Neural cell (in vitro differentiated cells): Measurements from ENCODE around the gene DTNBP1. TPM values are rescaled to one million over a fixed set of nuclear protein-coding genes. Genes with fewer than 3 reads are reported as not detected.

ENCODE experiments used
- H2AFZ ChIP-seq: fragments of 200-600, 300-800 bp; sonication (generic), shearing (Covaris generic); 2 replicates; pipeline ENCODE4 v1.6.0; 2014; ENCODE audit warnings: low read depth, mild to moderate bottlenecking, antibody characterized with exemption, low read length, moderate library complexity
- H3F3A ChIP-seq: fragments of 200-600 bp; shearing (Covaris generic); 2 replicates; pipeline ENCODE4 v1.6.1; 2016; ENCODE audit warnings: mild to moderate bottlenecking, moderate library complexity, mixed read lengths, antibody characterized with exemption, low read length; ENCODE audit not compliant: insufficient read depth, poor library complexity, severe bottlenecking
- H3K27ac ChIP-seq: fragments of 200-600, 300-800 bp; sonication (generic), shearing (Covaris generic); 2 replicates; pipeline ENCODE4 v1.5.1; 2014; ENCODE audit warnings: mild to moderate bottlenecking, low read length, moderate library complexity
- H3K27me3 ChIP-seq: fragments of 300-800, 200-600 bp; sonication (generic), shearing (Covaris generic); 2 replicates; pipeline ENCODE4 v1.6.0; 2014; ENCODE audit warnings: mild to moderate bottlenecking, low read depth, low read length, moderate library complexity; ENCODE audit not compliant: insufficient read depth
- H3K36me3 ChIP-seq: fragments of 300-800, 200-600 bp; sonication (generic), shearing (Covaris generic); 2 replicates; pipeline ENCODE4 v1.5.1; 2014; ENCODE audit warnings: mild to moderate bottlenecking, antibody characterized with exemption, low read length, moderate library complexity; ENCODE audit not compliant: insufficient read depth
- H3K4me2 ChIP-seq: fragments of 300-800, 200-600 bp; sonication (generic), shearing (Covaris generic); 2 replicates; pipeline ENCODE4 v1.6.0; 2014; ENCODE audit warnings: mild to moderate bottlenecking, low read length
- H3K4me3 ChIP-seq: fragments of 300-800, 200-600 bp; sonication (generic), shearing (Covaris generic); 2 replicates; pipeline ENCODE4 v1.5.1; 2014; ENCODE audit warnings: mild to moderate bottlenecking, low read length, moderate library complexity
- H3K79me2 ChIP-seq: fragments of 200-600 bp; shearing (Covaris generic); replicated peaks from 2 replicates; pipeline ENCODE4 v1.6.0; 2014; ENCODE audit warnings: mild to moderate bottlenecking, low read length, moderate library complexity; ENCODE audit not compliant: insufficient read depth
- H3K9ac ChIP-seq: fragments of 300-800, 200-600 bp; sonication (generic), shearing (Covaris generic); 2 replicates; pipeline ENCODE4 v1.6.1; 2016; ENCODE audit warnings: mild to moderate bottlenecking, low read length, mixed read lengths
- H3K9me2 ChIP-seq: fragments of 200-600 bp; shearing (Covaris generic); 2 replicates; pipeline ENCODE4 v1.6.1; 2016; ENCODE audit warnings: mild to moderate bottlenecking, low read length, mixed read lengths; ENCODE audit not compliant: insufficient read depth
- H3K9me3 ChIP-seq: fragments of 200-600, 300-800 bp; sonication (generic), shearing (Covaris generic); 2 replicates; pipeline ENCODE4 v1.6.1; 2016; ENCODE audit warnings: mild to moderate bottlenecking, mixed run types, low read length, moderate library complexity, mixed read lengths
- H4K20me1 ChIP-seq: fragments of 200-600 bp; shearing (Covaris generic); 2 replicates; pipeline ENCODE4 v1.6.1; 2016; ENCODE audit warnings: mild to moderate bottlenecking, mixed run types; ENCODE audit not compliant: insufficient read depth
- EP300 ChIP-seq: fragments of 450-650 bp; conservative IDR thresholded peaks from 2 replicates; pipeline ENCODE4 v1.6.1; 2014; ENCODE audit warnings: antibody characterized with exemption, mild to moderate bottlenecking, moderate library complexity; ENCODE audit not compliant: poor library complexity, severe bottlenecking
- EZH2 ChIP-seq: fragments of 200-600, 300-800 bp; shearing (Covaris generic), sonication (generic); IDR thresholded peaks from 2 replicates; pipeline ENCODE4 v1.6.1; 2014; ENCODE audit warnings: antibody characterized with exemption, low read length, borderline replicate concordance, mild to moderate bottlenecking; ENCODE audit not compliant: insufficient read depth, poor library complexity, severe bottlenecking
- MXI1 ChIP-seq: fragments of 450-650 bp; conservative IDR thresholded peaks from 2 replicates; pipeline ENCODE4 v1.6.1; 2014; ENCODE audit warnings: antibody characterized with exemption, mild to moderate bottlenecking; ENCODE audit not compliant: poor library complexity, severe bottlenecking
- POLR2AphosphoS5 ChIP-seq: IDR thresholded peaks from 2 replicates; pipeline ENCODE4 v1.6.1; 2012
- RAD21 ChIP-seq: fragments of 450-650 bp; conservative IDR thresholded peaks from 2 replicates; pipeline ENCODE4 v1.6.1; 2014; ENCODE audit warnings: antibody characterized with exemption, mild to moderate bottlenecking, moderate library complexity
- SMC3 ChIP-seq: fragments of 450-650 bp; conservative IDR thresholded peaks from 2 replicates; pipeline ENCODE4 v1.6.1; 2014; ENCODE audit warnings: antibody characterized with exemption, mild to moderate bottlenecking, moderate library complexity; ENCODE audit not compliant: poor library complexity
- TAF1 ChIP-seq: IDR thresholded peaks from 2 replicates; pipeline ENCODE4 v1.6.1; 2012; ENCODE audit warnings: low read depth
- polyA plus RNA-seq: library from polyadenylated mRNA; depleted of rRNA; stranded (reverse); fragments of >200 nt; gene quantifications from 2 replicates; pipeline ENCODE4 v1.2.3, GENCODE V29; 2014
- TF ChIP-seq, protein P1 (sequence below): fragments of 450-650 bp; IDR thresholded peaks from 2 replicates; pipeline ENCODE4 v1.5.1; 2014; ENCODE audit warnings: antibody characterized with exemption, mild to moderate bottlenecking, moderate library complexity; ENCODE audit not compliant: poor library complexity, severe bottlenecking
- TF ChIP-seq, protein P2 (sequence below): IDR thresholded peaks from 2 replicates; pipeline ENCODE4 v1.6.1; 2012; ENCODE audit warnings: borderline replicate concordance

The DTNBP1 gene
- polyA plus RNA-seq, 1 donor from 2014 or later = 22.6 TPM

DNA sequence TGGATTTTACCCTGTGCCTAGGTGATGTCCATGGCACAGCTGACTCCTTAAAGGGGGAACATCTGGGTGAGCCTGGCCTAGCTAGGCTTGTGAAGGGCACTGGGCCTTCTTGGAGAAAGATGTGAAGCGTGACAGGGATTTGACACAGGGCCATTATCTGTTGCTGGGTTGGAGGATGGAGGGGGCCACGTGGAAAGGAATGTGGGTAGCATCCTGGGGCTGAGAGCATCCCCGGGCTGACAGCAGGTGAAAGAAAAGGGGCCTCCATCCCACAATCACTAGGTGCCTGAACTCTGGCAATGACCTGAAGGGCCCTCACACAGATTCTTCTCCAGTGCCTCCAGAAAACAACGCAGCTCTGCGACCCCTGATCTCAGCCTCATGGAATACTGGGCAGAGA, 124.7 kb downstream of the DTNBP1 start:
- Histone ChIP-seq H3K27ac (no peak overlapping the region), H3K27me3 (no peaks in the 10 kb centered on the region), H3K4me2 (no peak overlapping the region), H2AFZ (no peak overlapping the region), H3F3A (no peaks in the 10 kb centered on the region), H3K36me3 (no peaks in the 10 kb centered on the region), H3K9ac (no peak overlapping the region), H3K9me3 (no peaks in the 10 kb centered on the region), H3K4me3 (no peak overlapping the region), H4K20me1 (no peaks in the 10 kb centered on the region), H3K9me2 (no peaks in the 10 kb centered on the region), H3K79me2 (no peaks in the 10 kb centered on the region)
- TF ChIP-seq RAD21 (no peak), EP300 (no peak), POLR2AphosphoS5 (no peak), EZH2 (no peak), SMC3 (no peak)
- TF ChIP-seq, protein P1, sequence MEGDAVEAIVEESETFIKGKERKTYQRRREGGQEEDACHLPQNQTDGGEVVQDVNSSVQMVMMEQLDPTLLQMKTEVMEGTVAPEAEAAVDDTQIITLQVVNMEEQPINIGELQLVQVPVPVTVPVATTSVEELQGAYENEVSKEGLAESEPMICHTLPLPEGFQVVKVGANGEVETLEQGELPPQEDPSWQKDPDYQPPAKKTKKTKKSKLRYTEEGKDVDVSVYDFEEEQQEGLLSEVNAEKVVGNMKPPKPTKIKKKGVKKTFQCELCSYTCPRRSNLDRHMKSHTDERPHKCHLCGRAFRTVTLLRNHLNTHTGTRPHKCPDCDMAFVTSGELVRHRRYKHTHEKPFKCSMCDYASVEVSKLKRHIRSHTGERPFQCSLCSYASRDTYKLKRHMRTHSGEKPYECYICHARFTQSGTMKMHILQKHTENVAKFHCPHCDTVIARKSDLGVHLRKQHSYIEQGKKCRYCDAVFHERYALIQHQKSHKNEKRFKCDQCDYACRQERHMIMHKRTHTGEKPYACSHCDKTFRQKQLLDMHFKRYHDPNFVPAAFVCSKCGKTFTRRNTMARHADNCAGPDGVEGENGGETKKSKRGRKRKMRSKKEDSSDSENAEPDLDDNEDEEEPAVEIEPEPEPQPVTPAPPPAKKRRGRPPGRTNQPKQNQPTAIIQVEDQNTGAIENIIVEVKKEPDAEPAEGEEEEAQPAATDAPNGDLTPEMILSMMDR = no peak

DNA sequence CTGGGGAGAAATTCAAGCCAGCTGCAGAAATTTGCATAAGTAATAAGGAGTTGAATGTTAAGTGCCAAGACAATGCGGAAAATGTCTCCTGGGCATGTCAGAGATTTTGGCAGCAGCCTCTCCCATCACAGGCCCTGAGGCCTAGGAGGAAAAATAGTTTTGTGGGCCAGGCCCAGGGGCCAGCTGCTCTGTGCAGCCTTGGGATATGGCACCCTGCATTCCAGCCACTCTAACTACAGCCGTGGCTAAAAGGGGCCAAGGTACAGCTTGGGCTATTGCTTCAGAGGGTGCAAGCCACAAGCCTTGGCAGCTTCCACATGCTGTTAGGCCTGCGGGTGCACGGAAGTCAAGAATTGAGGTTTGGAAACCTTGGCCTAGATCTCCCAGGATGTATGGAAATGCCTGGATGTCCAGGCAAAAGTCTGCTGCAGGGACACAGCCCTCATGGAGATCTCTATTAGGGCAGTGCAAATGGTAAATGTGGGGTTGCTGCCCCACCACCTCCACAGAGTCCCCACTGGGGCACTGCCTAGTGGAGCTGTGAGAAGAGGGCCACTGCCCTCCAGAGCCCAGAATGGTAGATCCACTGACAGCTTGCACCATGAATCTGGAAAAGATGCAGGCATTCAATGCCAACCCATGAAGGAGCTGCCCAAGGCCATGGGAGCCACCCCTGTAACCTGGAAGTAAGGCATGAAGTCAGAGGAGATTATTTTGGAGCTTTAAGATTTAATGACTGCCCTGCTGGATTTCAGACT, 126.5 kb downstream of the DTNBP1 start:
- H3K4me2 ChIP-seq = no peak overlapping the region
- H3K9ac ChIP-seq = no peak overlapping the region
- H2AFZ ChIP-seq = no peak overlapping the region
- no peaks in the 10 kb centered on the region for H3K27me3 ChIP-seq
- H4K20me1 ChIP-seq = no peaks in the 10 kb centered on the region
- no peaks in the 10 kb centered on the region for H3K79me2 ChIP-seq
- no peaks in the 10 kb centered on the region for H3K9me2 ChIP-seq
- no peak for TF ChIP-seq POLR2AphosphoS5
- no peak for TF ChIP-seq MXI1
- no peak for TF ChIP-seq TAF1
- no peak for TF ChIP-seq SMC3
- TF ChIP-seq, protein P2, sequence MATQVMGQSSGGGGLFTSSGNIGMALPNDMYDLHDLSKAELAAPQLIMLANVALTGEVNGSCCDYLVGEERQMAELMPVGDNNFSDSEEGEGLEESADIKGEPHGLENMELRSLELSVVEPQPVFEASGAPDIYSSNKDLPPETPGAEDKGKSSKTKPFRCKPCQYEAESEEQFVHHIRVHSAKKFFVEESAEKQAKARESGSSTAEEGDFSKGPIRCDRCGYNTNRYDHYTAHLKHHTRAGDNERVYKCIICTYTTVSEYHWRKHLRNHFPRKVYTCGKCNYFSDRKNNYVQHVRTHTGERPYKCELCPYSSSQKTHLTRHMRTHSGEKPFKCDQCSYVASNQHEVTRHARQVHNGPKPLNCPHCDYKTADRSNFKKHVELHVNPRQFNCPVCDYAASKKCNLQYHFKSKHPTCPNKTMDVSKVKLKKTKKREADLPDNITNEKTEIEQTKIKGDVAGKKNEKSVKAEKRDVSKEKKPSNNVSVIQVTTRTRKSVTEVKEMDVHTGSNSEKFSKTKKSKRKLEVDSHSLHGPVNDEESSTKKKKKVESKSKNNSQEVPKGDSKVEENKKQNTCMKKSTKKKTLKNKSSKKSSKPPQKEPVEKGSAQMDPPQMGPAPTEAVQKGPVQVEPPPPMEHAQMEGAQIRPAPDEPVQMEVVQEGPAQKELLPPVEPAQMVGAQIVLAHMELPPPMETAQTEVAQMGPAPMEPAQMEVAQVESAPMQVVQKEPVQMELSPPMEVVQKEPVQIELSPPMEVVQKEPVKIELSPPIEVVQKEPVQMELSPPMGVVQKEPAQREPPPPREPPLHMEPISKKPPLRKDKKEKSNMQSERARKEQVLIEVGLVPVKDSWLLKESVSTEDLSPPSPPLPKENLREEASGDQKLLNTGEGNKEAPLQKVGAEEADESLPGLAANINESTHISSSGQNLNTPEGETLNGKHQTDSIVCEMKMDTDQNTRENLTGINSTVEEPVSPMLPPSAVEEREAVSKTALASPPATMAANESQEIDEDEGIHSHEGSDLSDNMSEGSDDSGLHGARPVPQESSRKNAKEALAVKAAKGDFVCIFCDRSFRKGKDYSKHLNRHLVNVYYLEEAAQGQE = no peak
- no peak for TF ChIP-seq RAD21
- no peaks in the 10 kb centered on the region for H3K36me3 ChIP-seq
- no peaks in the 10 kb centered on the region for H3F3A ChIP-seq
- H3K27ac ChIP-seq = no peak overlapping the region
- H3K4me3 ChIP-seq = no peak overlapping the region
- H3K9me3 ChIP-seq = no peaks in the 10 kb centered on the region
